NB4 (cell line): ENCODE results near the gene PHACTR2.

Experiments
- MYC ChIP-seq: IDR thresholded peaks from 2 replicates; pipeline ENCODE4 v1.6.1; 2011; ENCODE audit warnings: low read depth, low read length
- POLR2A ChIP-seq: IDR thresholded peaks from 2 replicates; pipeline ENCODE4 v1.6.1; 2011; ENCODE audit warnings: mild to moderate bottlenecking; ENCODE audit not compliant: insufficient read length; ENCODE audit errors: extremely low read depth
- TF ChIP-seq, protein P1 (sequence below): IDR thresholded peaks from one replicate; pipeline ENCODE4 v1.5.1; 2012; ENCODE audit warnings: low read depth, low read length

DNA sequence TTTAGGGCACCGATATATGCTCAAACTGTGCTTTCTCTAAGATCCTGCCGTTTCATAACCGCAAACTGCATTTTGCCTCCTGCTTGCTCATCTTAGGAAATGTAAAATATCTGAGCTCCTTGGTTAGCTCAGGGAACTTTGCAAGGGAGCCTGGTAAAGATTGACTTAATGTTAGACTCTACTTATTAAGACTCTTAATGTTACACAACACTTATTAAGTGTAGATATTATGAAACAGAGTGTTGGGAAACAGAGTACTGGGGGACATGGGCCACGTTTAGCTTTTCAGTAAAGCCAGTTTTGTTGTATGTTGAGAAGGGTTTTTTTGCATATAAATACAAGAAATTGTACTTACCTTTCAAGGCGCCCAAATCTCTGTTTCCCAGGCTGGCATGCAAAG, 167.3 kb downstream of the PHACTR2 start:
- TF ChIP-seq, protein P1, sequence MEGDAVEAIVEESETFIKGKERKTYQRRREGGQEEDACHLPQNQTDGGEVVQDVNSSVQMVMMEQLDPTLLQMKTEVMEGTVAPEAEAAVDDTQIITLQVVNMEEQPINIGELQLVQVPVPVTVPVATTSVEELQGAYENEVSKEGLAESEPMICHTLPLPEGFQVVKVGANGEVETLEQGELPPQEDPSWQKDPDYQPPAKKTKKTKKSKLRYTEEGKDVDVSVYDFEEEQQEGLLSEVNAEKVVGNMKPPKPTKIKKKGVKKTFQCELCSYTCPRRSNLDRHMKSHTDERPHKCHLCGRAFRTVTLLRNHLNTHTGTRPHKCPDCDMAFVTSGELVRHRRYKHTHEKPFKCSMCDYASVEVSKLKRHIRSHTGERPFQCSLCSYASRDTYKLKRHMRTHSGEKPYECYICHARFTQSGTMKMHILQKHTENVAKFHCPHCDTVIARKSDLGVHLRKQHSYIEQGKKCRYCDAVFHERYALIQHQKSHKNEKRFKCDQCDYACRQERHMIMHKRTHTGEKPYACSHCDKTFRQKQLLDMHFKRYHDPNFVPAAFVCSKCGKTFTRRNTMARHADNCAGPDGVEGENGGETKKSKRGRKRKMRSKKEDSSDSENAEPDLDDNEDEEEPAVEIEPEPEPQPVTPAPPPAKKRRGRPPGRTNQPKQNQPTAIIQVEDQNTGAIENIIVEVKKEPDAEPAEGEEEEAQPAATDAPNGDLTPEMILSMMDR = no peak
- TF ChIP-seq POLR2A (no peak), MYC (no peak)
